Panc1 (cell line): Measurements from ENCODE around the gene PCNX2. TPM values are rescaled to one million over a fixed set of nuclear protein-coding genes. Genes with fewer than 3 reads are reported as not detected.

ENCODE experiments used
- ATAC-seq: fragments of 200-7000 bp; cut with Tn5 transposase; 2 replicates; pipeline ENCODE4 v1.9.1; 2020; ENCODE audit warnings: mild to moderate bottlenecking, moderate library complexity
- BruUV-seq: library from RNA; stranded (reverse); fragments of 400-500 nt; replicated peaks from 2 replicates; lab custom pipeline; 2021; lab: Mats Ljungman, UMichigan
- CTCF ChIA-PET: fragments of 300-600 bp; sonication (Branson Sonifier 250); formaldehyde crosslinking; loops from one replicate; lab custom pipeline; 2022; ENCODE audit warnings: antibody characterized with exemption; lab: Charles Lee
- POLR2A ChIA-PET: fragments of 300-600 bp; sonication (Branson Sonifier 250); formaldehyde crosslinking; loops from one replicate; lab custom pipeline; 2022; ENCODE audit warnings: antibody characterized with exemption; lab: Charles Lee
- DNase-seq: peaks from one replicate; pipeline ENCODE4 v3.0.0-alpha.2; 2010; ENCODE audit warnings: low read depth, low spot score
- H3K27ac ChIP-seq: 2 replicates; pipeline ENCODE4 v1.5.1; 2011; ENCODE audit warnings: mild to moderate bottlenecking, low read length, inconsistent platforms
- H3K27me3 ChIP-seq: fragments of 200-500 bp; sonication (Bioruptor generic); 2 replicates; pipeline ENCODE4 v1.6.0; 2014; ENCODE audit warnings: low read length, inconsistent platforms; ENCODE audit not compliant: control insufficient read depth, insufficient read depth
- H3K36me3 ChIP-seq: fragments of 200-500 bp; sonication (Bioruptor generic); 2 replicates; pipeline ENCODE4 v1.5.1; 2014; ENCODE audit warnings: inconsistent platforms, mild to moderate bottlenecking, low read length, moderate library complexity; ENCODE audit not compliant: control insufficient read depth, insufficient read depth
- H3K4me1 ChIP-seq: 2 replicates; pipeline ENCODE4 v1.5.1; 2011; ENCODE audit warnings: inconsistent platforms, mild to moderate bottlenecking, low read length, moderate library complexity; ENCODE audit not compliant: control insufficient read depth, insufficient read depth
- H3K4me3 ChIP-seq, 2 experiments: 2 replicates each; pipeline ENCODE4 v1.5.1; 2011 to 2012; ENCODE audit warnings: low read depth in 2 of 2, low read length in 2 of 2, mild to moderate bottlenecking in 2 of 2, inconsistent platforms in 1 of 2, moderate library complexity in 1 of 2
- H3K9me3 ChIP-seq: fragments of 200-500 bp; sonication (Bioruptor generic); 2 replicates; pipeline ENCODE4 v1.5.1; 2014; ENCODE audit warnings: low read depth, mild to moderate bottlenecking, inconsistent platforms, low read length, moderate library complexity; ENCODE audit not compliant: control insufficient read depth, insufficient read depth
- CTCF ChIP-seq: fragments of 450-650 bp; IDR thresholded peaks from 2 replicates; pipeline ENCODE4 v1.5.1; 2017; ENCODE audit warnings: mild to moderate bottlenecking
- POLR2AphosphoS5 ChIP-seq: IDR thresholded peaks from 2 replicates; pipeline ENCODE4 v1.6.1; 2012; ENCODE audit warnings: mild to moderate bottlenecking, low read depth, low read length, moderate library complexity
- REST ChIP-seq, 2 experiments: IDR thresholded peaks; 2 replicates each; pipeline ENCODE4 v1.6.1; 2011 to 2012; ENCODE audit warnings: low read depth in 2 of 2, control low read depth in 1 of 2, low read length in 1 of 2, mild to moderate bottlenecking in 1 of 2, moderate library complexity in 1 of 2; ENCODE audit not compliant: insufficient read depth in 1 of 2
- SIN3A ChIP-seq: IDR thresholded peaks from 2 replicates; pipeline ENCODE4 v1.6.1; 2012; ENCODE audit warnings: low read depth, mild to moderate bottlenecking, low read length, moderate library complexity, borderline replicate concordance; ENCODE audit not compliant: insufficient read depth
- TCF7L2 ChIP-seq: IDR thresholded peaks from 2 replicates; pipeline ENCODE4 v1.6.1; 2011; ENCODE audit warnings: mild to moderate bottlenecking, low read depth, low read length, inconsistent platforms
- in situ Hi-C: cut with HindIII; loops from 2 replicates; pipeline ENCODE4 v1.10.0; 2016; ENCODE audit warnings: low sequenced_read_pairs, low pct_unique_long_range_greater_than_20kb
- intact Hi-C: fragments of 100-400 bp; cut with micrococcal nuclease; formaldehyde crosslinking; loops from one replicate; pipeline ENCODE4 v1.10.0; 2022; ENCODE audit not compliant: unreplicated experiment
- total RNA-seq: library from RNA; stranded (reverse); gene quantifications from one replicate; pipeline ENCODE4 v1.2.1, GENCODE V29; 2021; ENCODE audit not compliant: unreplicated experiment

PCNX2 gene
- total RNA-seq, 1 experiment from 2014 or later, result 2.6 TPM

- no peaks in the 10 kb centered on the region for H3K4me1 ChIP-seq
- ATAC-seq (no peak), DNase-seq (no peak)
- intact Hi-C loops, result no loop called here
- TF ChIP-seq REST (IDR thresholded peaks at IDR 0.05; ENCODE audit: insufficient read depth in 1 of 2, low read depth in 2 of 2, low read length in 1 of 2) (no peak), SIN3A (no peak), TCF7L2 (no peak), POLR2AphosphoS5 (no peak), CTCF (no peak)
- H3K36me3 ChIP-seq, result no peaks in the 10 kb centered on the region
- H3K27ac ChIP-seq, result no peak overlapping the region
- in situ Hi-C loops, result no loop called here
- peaks cover 22% of the 10 kb centered on the region for H3K27me3 ChIP-seq
- ChIA-PET POLR2A (no interaction called here), CTCF (no interaction called here)
- H3K4me3 ChIP-seq, result no peak overlapping the region
- no TSS peak for BruUV-seq
- no peaks in the 10 kb centered on the region for H3K9me3 ChIP-seq
Observed at GRCh38 chr1:233315718-233316301, 20.3 kb upstream of the PCNX2 start.

GRCh38 chr1:233313434-233314155 is 18.1 kb upstream of the PCNX2 start:
- ATAC-seq, result no peak
- CTCF ChIA-PET, result no interaction called here
- H3K4me3 ChIP-seq, result no peak overlapping the region
- H3K27ac ChIP-seq, result no peak overlapping the region
- BruUV-seq, result no TSS peak
- H3K4me1 ChIP-seq, result no peaks in the 10 kb centered on the region
- no peak for TF ChIP-seq REST (IDR thresholded peaks at IDR 0.05; ENCODE audit: insufficient read depth in 1 of 2, low read depth in 2 of 2, low read length in 1 of 2)
- no peak for TF ChIP-seq CTCF
- no peak for TF ChIP-seq SIN3A
- no peak for TF ChIP-seq POLR2AphosphoS5
- TF ChIP-seq TCF7L2, result no peak
- no peaks in the 10 kb centered on the region for H3K9me3 ChIP-seq
- in situ Hi-C loops (no loop called here), intact Hi-C loops (no loop called here)
- peaks cover 11% of the 10 kb centered on the region for H3K27me3 ChIP-seq
- H3K36me3 ChIP-seq, result no peaks in the 10 kb centered on the region
- no peak for DNase-seq
- POLR2A ChIA-PET, result interaction anchor here (0.7 kb wide), 1 partner anchor 145 kb away, joined by 3 read pairs; no protein-coding TSS in a partner anchor
